WERI-Rb-1 (cell line): ENCODE data around the gene ADCY2.

ENCODE experiments used
- DNase-seq: peaks from one replicate; pipeline ENCODE4 v3.0.0-alpha.2; 2020
- H3K27ac ChIP-seq: fragments of 250-450 bp; sonication (Bioruptor Pico); 2 replicates; pipeline ENCODE4 v1.5.1; 2020; ENCODE audit warnings: mild to moderate bottlenecking, moderate library complexity
- H3K27me3 ChIP-seq: fragments of 250-450 bp; sonication (Bioruptor Pico); 2 replicates; pipeline ENCODE4 v1.5.1; 2021; ENCODE audit warnings: mild to moderate bottlenecking, low read depth, moderate library complexity; ENCODE audit not compliant: insufficient read depth, severe bottlenecking
- H3K36me3 ChIP-seq: fragments of 250-450 bp; sonication (Bioruptor Pico); 2 replicates; pipeline ENCODE4 v1.5.1; 2020; ENCODE audit warnings: mild to moderate bottlenecking, moderate library complexity
- H3K4me3 ChIP-seq: 2 replicates; pipeline ENCODE4 v1.5.1; 2011; ENCODE audit warnings: low read depth, mild to moderate bottlenecking, control low read depth, low read length
- H3K9me3 ChIP-seq: fragments of 250-450 bp; sonication (Bioruptor Pico); 2 replicates; pipeline ENCODE4 v1.5.1; 2021; ENCODE audit warnings: mild to moderate bottlenecking, moderate library complexity; ENCODE audit not compliant: severe bottlenecking
- TF ChIP-seq, protein P1 (sequence below): IDR thresholded peaks from 2 replicates; pipeline ENCODE4 v1.5.1; 2011; ENCODE audit warnings: low read depth, mild to moderate bottlenecking, control low read depth, inconsistent platforms, low read length

Gene ADCY2

DNA sequence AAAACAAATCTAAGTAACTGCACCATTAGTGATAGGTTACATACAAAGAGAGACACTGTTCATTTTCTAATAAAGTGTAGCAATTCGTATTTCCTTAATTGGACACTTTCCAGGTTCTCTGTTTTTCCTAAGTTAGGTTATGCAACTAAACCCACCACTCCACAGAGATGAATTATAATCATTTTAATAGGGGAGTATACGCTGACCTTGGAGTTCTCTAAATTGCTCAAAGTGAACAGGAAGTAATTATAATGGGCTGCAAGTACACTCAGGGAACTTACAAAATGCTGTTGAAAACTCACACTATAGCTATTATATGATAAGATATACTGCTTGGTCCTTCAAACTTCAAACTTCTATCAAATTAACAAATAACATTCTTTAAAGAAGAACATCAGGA lies 18.2 kb upstream of the ADCY2 start:
- TF ChIP-seq, protein P1, sequence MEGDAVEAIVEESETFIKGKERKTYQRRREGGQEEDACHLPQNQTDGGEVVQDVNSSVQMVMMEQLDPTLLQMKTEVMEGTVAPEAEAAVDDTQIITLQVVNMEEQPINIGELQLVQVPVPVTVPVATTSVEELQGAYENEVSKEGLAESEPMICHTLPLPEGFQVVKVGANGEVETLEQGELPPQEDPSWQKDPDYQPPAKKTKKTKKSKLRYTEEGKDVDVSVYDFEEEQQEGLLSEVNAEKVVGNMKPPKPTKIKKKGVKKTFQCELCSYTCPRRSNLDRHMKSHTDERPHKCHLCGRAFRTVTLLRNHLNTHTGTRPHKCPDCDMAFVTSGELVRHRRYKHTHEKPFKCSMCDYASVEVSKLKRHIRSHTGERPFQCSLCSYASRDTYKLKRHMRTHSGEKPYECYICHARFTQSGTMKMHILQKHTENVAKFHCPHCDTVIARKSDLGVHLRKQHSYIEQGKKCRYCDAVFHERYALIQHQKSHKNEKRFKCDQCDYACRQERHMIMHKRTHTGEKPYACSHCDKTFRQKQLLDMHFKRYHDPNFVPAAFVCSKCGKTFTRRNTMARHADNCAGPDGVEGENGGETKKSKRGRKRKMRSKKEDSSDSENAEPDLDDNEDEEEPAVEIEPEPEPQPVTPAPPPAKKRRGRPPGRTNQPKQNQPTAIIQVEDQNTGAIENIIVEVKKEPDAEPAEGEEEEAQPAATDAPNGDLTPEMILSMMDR: no peak
- Histone ChIP-seq H3K9me3 (no peaks in the 10 kb centered on the region), H3K27me3 (no peaks in the 10 kb centered on the region), H3K4me3 (no peak overlapping the region), H3K27ac (no peak overlapping the region), H3K36me3 (no peaks in the 10 kb centered on the region)
- DNase-seq: no peak

DNA sequence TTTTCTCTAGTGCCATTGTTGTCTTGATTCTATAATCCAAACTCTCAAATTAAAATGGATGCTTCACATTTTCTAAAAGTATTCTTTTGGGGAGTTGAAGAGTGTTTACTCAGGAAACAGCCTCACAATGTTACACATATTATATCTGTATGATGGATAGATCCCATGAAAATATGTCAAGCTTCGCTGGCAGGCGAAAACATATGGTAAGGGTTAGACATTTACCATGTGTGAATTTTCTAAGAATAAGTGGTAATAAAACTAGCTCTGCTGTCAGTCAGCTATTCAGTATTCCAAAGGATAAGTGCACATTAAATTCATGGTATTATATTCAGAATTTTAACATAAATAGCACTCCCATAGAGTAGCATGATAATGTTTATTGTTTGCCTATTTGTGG lies 13.3 kb upstream of the ADCY2 start:
- DNase-seq: no peak
- TF ChIP-seq, protein P1: no peak
- Histone ChIP-seq H3K27ac (no peak overlapping the region), H3K27me3 (no peaks in the 10 kb centered on the region), H3K36me3 (no peaks in the 10 kb centered on the region), H3K4me3 (no peak overlapping the region), H3K9me3 (no peaks in the 10 kb centered on the region)

DNA sequence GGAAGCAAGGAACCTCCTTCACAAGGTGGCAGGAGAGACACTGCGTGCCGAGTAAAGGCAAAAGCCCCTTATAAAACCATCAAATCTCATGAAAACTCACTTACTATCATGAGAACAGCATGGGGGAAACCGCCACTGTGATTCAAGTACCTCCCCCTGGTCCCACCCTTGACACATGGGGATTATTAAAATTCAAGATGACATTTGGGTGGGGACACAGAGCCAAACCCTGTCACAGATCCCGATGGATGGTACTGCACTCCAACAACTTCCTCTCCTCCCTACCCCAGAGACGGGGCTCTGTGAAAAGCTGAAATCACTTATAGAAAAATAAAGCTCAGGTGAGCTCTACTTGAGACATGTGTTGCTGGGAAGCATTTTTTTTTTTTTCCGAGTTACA lies 10.3 kb upstream of the ADCY2 start:
- H3K27me3 ChIP-seq: no peaks in the 10 kb centered on the region
- peak overlapping the region; percentile 88 for H3K27ac ChIP-seq
- no peaks in the 10 kb centered on the region for H3K36me3 ChIP-seq
- peak; percentile 91 for DNase-seq
- TF ChIP-seq, protein P1: no peak
- peak overlapping the region; percentile 44 for H3K4me3 ChIP-seq
- no peaks in the 10 kb centered on the region for H3K9me3 ChIP-seq

DNA sequence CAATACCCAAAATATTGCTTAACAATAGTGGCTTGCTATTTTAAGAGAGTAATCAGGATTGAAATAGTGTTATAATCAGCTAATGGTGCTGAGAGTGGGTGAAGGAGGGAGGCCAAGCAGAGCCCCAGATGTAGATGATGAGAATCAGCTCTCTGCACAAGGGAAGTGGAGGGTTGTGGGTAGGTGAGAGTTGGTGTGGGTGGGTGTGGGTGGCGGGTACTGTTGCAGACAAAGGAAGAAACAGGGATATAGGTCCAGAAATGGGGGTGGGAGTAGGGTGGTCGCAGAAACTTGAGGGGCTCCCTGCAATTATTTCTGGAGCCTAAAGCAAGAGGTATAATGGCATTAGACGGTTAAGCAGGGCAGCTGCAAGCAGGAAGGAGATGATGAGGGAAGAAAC lies 7.4 kb upstream of the ADCY2 start:
- Histone ChIP-seq H3K36me3 (no peaks in the 10 kb centered on the region), H3K4me3 (no peak overlapping the region), H3K9me3 (no peaks in the 10 kb centered on the region), H3K27ac (peak overlapping the region; percentile 88), H3K27me3 (no peaks in the 10 kb centered on the region)
- TF ChIP-seq, protein P1: no peak
- DNase-seq: peak; percentile 49

DNA sequence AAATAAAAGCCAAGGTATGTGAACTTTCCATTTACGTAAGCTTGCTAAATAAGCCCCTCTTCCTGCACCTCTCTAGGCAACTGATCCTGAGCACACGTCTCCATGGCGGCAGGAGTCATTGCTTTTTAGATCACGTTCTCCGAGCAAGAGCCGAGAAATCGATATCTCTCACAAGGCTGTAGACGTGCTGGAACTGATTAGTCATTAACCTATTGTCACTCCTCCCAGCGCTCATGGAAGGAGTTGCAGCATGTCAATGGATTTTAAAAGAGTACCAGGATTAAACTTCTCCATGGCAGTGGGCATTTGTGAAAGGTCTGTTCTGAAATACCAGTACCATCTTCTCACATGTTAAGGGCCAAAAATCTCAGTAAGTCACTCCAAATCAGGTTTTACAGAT lies 4.7 kb upstream of the ADCY2 start:
- Histone ChIP-seq H3K4me3 (peak overlapping the region; percentile 38), H3K9me3 (no peaks in the 10 kb centered on the region), H3K27me3 (no peaks in the 10 kb centered on the region), H3K36me3 (no peaks in the 10 kb centered on the region), H3K27ac (peak overlapping the region; percentile 87)
- peak; percentile 87 for DNase-seq
- TF ChIP-seq, protein P1: peak; percentile 56
